ELF-1 (cell line): Measurements from ENCODE around the gene LRTM2.

Experiments
- DNase-seq: peaks from one replicate; pipeline ENCODE4 v3.0.0-alpha.2; 2016; ENCODE audit warnings: low read depth, low spot score

Gene LRTM2

GRCh38 chr12:1883513-1883912 lies 63.1 kb downstream of the LRTM2 start:
- DNase-seq = no peak

DNA sequence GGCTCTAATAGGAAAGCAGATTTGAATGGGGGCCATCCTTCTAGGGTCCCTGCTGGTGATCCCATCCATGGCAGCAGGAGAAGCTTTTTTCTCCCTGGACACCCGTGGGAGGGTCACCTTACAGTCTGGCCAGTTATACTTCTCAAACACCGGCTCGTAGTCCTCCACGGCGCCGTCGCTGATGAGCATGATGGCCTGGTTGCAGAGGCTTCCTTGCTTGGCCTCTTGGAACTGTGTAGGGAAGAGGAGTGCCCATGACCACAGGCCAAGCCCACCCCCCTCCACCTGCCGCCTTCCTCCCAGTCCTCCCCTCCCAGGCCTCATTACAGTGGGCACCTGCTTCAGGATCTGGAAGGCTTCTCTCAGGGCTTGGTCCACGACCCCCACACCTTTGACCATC lies 64.3 kb downstream of the LRTM2 start:
- no peak for DNase-seq

DNA sequence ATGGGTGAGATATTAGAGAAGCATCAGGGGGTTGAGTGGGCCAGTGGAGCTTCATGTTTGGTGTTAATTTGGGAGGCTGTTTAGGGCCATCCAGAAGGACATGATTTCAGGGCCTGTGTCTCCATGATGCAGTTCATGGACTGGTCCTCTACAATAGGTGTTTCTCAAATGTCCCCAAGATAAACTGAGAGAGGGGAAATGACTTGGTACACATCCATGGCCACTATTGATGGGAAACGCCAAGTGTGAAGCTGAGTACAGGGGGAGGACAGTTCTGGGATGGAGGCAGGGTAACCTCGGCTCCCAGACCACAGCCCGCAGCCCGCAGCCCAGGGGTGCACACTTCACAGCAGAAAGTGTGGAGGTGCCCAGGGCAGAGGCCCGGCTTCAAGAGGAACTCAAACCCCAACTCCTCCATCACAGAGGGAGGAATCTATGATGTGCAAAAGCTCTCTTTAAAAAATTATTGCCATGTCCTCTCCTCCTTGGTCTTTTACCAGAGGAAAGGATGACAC lies 64.8 kb downstream of the LRTM2 start:
- DNase-seq = no peak

DNA sequence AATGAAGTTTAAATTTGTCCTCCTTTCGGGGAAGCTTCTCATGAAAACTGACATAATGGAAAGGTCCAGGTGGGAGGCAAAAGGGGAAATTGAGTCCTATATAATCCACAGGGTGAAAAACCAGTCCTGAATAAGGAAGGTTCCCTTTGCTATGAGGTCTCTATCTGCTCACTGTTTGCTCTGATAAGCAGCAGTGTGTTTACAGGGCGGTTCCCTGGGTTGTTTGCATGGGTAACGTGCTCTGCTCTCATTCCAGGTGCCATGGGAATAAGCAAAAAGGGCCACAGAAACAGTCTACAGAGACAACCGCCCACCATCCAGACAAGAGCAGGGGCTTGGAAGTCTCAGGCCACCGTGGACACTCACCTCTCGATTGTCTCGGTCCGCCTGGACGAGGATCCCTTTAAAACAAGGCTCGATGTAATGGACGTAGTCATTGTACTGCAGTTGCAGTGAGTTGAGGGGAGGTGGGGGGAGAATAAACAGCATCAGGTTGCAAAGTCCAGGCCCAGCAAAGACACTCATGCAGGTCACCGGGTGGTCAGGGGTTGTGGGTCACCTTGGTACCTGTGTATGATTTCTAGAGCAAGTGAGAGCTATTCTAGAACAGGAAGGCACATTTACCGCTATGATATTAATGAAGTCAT lies 65.4 kb downstream of the LRTM2 start:
- DNase-seq = no peak
